GM19240 (cell line): ENCODE data around the gene STAP2.

Source experiments
- DNase-seq: peaks from one replicate; pipeline ENCODE4 v3.0.0; 2011; ENCODE audit warnings: low spot score; ENCODE audit not compliant: insufficient read length

Gene STAP2

DNA sequence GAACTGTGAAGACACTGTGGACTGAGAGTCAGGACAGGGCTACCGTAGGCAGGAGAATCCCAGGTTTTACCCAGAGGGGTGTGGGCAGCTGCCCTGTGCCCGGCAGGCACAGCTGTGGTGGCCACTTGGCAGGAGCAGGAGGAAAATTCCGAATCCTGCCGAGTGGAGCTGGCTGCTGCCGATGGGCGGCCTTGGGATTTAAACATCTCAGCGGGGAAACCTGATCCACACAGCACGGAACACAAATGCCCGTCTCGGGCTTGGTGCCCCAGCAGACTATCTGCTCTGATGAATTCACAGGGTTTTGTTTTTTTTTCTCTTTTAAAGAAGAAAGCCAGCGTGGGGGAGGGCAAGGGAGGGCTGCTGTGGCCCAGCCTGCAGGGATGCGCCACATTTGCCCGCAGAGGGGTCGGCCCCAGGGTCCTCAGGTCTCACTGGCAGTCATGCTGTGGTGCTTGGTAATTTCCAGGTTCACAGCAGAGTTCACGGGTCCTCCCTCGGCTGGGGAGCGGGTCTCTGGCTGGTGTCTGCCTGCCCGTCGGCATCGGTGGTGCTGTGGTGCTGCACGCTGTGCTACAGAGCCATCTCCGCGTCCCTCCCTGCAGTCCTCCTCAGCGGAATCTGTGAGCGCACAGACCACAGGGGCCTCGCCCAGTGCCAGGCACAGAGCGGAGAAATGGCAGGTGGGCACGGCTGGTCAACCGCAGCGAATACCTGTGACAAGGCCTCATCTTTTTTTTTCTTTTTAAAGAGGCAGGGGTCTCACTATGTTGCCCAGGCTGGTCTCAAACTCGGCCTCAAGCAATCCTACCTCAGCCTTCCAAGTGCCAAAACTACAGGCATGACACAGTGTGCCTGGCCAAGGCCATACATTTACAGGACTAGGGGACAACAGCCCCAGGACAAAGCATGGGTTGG lies 32.9 kb upstream of the STAP2 start:
- DNase-seq: no peak

DNA sequence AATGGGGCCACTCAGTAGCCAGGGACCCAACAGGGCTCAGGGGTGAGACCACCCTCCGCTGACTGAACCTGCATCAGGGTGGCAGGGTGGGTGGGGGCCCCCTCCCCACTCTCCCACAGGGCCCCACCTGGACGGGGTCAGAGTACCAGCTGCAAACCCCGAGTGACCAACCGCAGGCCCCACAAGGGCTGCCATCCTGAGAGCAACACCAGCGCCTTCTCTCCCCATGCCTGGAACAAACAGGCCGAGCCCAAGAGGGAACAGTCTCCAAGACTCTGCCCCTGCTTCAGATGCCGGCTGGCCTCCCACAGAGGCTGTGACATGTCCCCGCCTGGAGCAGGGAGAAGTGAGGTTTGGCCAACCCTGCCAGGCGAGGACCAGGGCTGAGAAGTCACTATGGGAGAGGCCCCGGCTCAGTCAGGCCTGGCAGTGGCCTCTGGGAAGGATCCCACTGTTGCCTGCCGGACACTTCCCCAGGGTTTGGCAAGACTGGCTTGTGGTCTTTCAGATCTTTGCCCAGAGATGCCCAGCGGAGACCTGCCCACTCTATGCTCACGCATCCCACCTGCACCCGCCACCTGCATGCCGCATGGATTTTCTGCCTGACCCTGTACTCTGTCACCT lies 31.9 kb upstream of the STAP2 start:
- no peak for DNase-seq

DNA sequence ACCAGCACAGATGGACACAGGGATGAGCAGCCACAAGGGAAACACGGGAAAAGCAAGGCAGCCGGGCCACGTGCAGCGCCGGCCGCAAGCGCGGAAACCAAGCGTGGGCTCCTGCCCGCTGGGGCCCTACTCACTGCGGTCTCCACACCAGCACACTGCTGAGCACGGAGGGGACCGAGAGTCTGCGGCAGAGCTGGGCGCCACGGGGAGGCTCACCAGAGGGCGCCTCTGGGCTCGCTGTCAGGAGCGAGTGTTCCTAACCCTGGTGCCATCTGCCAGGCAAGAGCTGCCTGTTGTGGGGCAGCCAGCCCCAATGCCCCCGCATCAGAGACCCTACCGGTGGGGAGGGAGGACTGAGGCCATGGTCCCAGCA lies 31.2 kb upstream of the STAP2 start:
- DNase-seq: peak; percentile 60

DNA sequence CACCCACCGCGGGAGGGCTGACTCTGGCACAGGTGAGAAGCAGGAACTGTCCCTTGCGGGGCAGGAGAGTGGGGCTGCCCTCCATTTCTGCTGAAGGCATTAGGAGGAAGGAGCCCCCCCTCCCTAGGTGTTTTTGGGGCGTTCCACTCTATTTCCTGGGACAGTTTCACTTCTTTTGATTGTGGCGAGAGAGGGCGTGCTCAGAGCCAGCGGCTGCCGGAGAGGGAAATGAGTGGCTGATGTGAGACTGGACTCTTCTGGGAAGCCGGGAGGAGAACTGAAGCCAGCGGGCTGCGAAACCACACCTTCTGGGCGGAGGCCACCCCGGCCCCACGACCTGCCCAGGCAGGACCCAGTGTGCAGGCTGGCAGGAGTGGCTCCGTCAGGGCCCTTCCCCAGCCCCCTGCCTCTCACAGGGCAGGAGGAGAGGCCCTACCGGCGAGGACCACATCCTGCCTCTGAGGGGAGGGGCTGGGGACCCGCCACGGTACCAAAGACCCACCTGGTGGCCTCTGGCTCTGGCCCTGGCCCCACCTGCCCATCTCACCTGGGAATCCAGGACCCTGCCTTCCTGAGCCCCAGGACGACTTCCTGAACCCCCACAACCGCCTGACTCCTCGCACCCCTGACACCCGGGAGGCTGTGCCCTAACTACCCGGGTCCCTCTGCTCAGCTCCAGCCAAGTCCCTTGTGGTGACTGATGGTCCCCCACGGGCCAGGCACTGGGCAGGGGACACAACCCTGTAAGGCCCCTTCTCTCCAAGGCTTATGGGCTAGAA lies 30.7 kb upstream of the STAP2 start:
- DNase-seq: peak; percentile 66

DNA sequence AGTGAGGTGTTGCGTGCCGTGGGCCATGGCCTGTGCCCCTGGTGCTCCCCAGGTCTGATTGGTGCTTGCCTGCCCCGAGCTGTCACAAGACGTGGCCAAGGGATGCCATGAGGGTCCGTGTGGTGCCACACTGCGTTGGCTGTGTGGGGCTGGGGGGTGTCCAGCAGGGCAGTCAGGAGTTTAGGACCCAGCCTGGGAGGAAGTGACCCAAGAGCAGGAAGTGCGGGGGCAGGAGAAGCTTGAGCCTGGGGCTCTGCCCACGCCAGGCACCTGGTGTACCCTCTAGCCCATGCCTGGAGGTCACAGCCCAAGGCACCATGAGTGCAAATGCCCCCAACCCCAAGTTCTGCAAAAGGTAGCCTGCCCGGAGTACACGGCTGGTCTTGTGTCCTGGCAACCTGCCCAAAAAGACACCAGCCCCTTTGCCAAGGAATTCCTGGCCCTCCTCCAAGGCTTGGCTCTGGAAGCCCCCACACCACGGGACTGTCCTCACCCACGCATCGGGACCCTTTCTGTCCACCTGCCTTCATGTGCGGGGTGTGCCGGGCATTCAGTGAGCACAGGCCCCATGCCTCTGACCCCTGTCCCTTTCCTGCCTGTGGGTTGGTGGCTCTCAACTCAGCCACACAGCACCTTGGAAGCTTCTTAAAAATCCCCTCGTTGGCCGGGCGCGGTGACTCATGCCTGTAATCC lies 29.6 kb upstream of the STAP2 start:
- no peak for DNase-seq

- no peak for DNase-seq
Measured at GRCh38 chr19:4367781-4368127, 29.1 kb upstream of the STAP2 start.

DNA sequence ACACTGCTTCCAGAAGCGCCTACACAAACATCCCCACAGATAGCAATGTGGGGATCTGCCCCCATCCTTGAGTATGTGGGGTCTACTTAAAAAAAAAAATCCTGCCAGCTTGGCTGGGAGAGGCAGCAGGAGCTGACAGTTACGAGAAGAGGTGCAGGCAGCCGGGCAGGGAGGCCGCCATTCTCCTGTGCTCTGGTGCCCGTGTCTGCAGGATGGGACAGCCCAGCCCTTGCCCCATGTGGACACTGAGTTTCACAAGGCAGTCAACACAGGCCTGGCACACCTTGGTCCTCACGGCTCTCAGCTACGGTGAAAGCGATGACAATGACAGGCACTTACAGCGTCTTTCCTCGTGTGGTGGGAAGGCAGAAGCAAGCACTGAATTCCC lies 28.7 kb upstream of the STAP2 start:
- DNase-seq: no peak

GRCh38 chr19:4366666-4367335 lies 28.2 kb upstream of the STAP2 start:
- no peak for DNase-seq

DNA sequence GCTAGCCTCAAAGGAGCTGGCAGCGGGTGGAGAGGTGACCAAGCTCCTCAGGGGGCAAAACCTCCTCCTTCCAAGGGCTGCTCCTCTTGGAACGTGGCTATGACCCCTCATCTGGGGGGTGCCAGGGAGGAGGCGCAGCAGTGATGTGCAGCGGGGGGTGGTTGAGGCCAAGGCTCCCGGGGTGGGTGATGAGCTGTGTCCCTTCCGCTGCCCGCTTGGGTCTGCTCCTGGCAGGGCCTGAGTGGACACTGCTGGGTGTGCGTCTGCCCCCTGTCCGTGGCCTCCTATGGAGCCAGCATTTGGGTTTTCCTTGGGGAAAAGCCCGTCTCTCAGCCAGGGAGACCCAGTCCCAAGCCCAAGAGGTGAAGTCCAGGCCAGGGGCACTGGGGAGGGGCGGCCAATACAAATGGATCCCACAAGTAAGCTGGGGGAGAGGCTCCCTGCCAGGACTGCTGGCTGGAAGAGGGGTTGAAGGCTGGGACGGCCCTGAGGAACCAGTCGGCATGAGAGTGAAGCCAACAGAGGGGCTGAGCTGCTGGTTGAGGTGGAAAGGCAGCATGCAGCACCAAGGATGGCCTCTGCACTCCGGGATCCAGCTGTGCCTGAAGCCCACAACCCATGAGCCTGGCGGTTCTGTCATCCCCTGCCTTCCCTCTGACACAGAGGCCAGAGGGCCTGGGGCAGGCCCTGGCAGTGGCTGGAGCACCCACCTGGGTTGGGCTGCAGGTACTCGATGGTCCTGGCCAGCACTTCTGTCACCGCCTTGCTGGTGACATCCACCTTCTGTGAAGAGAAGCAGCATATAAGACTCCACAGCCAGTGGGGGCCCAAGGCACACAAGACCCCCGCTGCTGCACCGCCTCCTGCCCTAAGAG lies 27.4 kb upstream of the STAP2 start:
- DNase-seq: no peak

DNA sequence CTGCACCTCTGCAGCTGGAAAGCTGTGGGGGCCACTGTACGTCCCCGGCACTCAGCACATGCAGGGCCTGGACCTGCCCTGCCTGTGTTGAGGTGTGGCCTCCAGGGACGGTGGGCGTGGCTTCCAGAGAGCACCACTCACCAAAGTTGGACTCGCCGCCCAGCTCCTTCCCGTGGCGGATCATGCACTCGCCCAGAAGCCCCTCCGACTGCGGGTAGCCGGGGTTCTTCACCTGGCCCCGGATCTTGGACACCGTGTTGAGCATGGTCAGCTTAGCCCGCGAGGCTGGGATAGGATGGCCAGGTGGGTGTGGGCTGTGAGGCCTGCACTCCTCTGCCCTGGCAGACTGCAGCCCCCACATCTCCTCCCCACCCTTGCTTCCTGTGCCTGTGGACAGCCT lies 26.7 kb upstream of the STAP2 start:
- no peak for DNase-seq

GRCh38 chr19:4363571-4364304 lies 25.1 kb upstream of the STAP2 start:
- DNase-seq: no peak

DNA sequence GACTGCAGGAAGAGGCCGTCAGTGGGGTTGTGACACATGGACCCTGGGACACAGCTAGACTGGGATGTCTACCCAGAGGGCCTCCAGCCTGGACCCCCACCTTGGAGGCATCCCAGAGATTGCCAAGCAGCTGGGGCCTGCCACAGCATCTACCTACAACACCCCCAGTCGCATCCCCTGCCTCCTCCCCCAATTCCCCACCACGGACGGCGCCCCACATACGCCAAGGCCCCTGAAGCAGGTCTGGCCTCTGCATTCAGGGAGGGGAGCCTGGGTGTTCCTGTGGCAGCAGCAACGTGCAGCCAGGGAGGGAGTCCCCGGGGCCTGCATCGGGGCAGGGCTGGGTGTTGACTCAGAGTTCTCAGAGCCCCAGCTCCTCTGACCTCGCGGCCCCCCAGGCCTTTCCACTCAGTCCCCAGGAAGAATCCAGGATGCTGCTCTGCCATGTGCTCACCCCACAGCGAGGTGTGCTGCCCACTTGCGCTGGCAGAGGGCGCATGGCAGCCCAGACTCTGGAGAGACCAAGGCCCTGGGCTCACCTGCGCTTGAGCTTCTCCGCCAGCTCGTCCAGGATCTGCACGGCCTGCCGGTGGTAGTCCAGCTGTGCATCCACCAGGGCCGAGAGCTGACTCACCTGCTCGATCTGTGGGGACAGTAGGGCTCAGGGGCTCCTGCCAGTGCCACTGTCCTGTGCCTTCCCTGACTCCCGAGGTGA lies 24.4 kb upstream of the STAP2 start:
- no peak for DNase-seq

DNA sequence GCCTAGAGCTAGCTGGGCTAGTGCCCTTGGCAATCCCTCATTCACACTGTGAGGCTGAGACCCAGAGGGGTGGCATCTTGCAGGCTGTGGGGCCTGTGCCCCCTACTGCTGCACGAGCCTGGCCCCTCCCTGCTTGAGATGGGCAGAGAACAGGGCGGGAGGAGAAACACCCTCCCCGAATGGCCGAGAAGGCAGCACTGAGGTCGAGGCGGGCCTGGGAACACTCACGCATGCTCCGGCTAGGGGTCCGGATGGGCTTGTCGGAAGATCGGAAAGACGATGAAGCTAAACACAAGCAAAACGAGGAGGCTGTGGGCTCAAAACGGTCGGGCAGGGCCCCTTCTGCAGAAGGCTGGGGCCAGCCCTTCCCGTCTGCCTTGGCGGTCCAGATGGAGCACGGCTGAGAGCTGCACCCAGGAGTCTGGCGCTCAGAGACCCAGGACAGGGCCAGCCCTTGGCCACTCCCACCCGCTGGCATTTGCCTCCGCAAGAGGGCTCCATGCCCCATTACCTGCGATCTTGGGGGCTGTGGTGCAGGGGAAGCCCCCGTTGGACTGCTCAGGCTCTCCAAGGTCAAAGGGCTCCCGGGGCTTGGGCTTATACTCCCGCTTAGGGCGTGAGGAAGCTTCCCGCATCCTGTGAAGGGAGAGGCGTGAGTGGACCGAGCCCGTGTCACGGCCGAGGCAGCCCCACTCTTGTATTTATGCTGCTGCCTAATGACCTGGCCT lies 23.6 kb upstream of the STAP2 start:
- DNase-seq: no peak

DNA sequence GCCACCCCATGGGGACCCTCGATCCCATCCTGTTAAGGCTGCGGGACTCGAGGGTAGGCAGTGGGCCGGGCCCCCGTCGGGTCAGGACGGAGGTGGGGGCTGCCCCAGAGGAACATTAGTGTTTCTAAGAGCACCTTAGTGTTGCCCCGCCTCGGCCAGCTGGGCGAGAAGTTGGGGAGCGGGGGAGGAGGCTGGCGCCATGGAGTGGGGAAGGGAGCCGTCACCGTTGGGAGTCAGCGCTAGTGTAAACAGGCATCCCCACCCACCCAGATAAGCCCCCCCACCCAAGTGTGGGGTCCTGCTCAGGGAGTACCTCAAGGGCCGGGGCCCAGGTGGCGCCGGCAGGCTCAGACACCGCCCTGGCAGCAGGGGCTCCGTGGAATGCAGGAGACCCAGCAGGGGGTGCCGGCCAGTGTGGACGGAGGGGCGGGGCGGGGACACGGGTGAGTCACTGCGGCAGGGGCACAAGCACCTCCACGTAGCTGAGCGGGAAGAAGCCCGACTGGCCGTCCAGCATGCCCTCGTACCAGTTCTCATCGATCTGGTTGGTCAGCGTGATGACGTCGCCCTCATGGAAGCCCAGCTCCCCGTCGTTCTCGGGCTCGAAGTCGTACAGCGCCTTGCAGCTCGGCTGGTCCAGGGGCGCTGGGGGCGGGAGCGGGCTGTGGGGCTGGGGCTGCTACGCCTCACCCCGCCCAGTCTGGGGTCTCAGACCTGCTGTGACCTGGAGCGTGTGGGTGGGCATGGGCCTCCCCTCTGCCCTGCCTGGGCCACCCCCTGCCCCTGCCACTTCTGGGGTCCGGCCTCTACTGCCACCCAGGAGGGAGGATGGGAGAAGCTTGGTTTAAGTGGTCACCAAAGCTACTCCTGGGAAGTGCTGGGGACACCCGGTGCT lies 22.8 kb upstream of the STAP2 start:
- no peak for DNase-seq

GRCh38 chr19:4360641-4361151 lies 22.1 kb upstream of the STAP2 start:
- no peak for DNase-seq

DNA sequence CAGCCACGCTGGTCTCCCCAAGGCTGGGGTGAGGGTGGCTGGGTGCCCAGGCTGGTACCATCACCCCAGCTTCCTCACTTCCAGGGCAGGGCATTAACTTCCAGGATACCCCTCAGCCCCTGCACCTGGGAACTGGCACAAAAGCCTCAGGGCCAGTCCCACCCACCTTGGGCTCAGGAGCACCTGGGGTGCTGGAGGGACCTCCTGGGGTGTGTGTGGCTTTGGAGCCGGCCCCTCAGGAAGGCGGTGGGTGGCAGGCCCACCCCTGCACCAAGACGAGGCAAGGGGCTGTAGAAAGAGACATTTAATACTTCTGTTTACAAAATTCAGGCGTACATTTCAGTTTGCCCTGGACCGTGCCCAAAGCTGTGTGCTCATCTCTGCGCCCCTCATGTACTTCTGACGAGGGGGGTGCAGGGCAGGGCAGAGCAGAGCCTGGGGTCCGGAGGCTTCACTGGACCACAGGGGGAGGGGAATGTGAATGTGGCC lies 21.5 kb upstream of the STAP2 start:
- DNase-seq: no peak

- no peak for DNase-seq
Measured at GRCh38 chr19:4359627-4360000, 21.0 kb upstream of the STAP2 start.
